T-cell (primary cell): ENCODE measurements around the gene GDPGP1. TPM values are rescaled to one million over a fixed set of nuclear protein-coding genes. Genes with fewer than 3 reads are reported as not detected.
"Not testable (repeated sequence)": the region's sequence is repeated elsewhere in the genome, so short reads cannot be mapped to it uniquely, and the experiment has no call there.

Experiments used
- ATAC-seq, 4 experiments: fragments of 200-7000 bp in 3 of 4; fragments of 150-1000 bp in 1 of 4; cut with Tn5 transposase; replicated peaks in 1 of 4; 1 replicate in 3 of 4; 2 replicates in 1 of 4; pipeline ENCODE4 v1.10.0; 2021; ENCODE audit warnings: moderate library complexity in 3 of 4, mild to moderate bottlenecking in 2 of 4, moderate number of reproducible peaks in 1 of 4
- CTCF ChIA-PET, 2 donors: fragments of 300-600 bp; sonication (Branson Sonifier 250); formaldehyde crosslinking; loops; one replicate each; lab custom pipeline; 2022; ENCODE audit warnings: antibody characterized with exemption in 2 of 2; lab: Charles Lee
- POLR2A ChIA-PET, 2 donors: fragments of 300-600 bp; sonication (Branson Sonifier 250); formaldehyde crosslinking; loops; one replicate each; lab custom pipeline; 2022; ENCODE audit warnings: antibody characterized with exemption in 2 of 2; lab: Charles Lee
- DNase-seq, 35 experiments: peaks; one replicate each; pipeline versions ENCODE4 v3.0.0 to v3.0.0-alpha.2; 2013 to 2023
- H3K27ac ChIP-seq: one replicate; pipeline ENCODE4 v1.5.1; 2013; ENCODE audit warnings: low read length
- H3K27me3 ChIP-seq, 2 experiments: replicated peaks in 1 of 2; 1 replicate in 1 of 2; 2 replicates in 1 of 2; pipeline versions ENCODE4 v1.6.1 to v1.7.0; 2013; ENCODE audit warnings: low read length in 1 of 2, mixed read lengths in 1 of 2; ENCODE audit not compliant: control insufficient read depth in 2 of 2, insufficient read depth in 2 of 2; ENCODE audit errors: extremely low read depth in 1 of 2
- H3K36me3 ChIP-seq, 2 donors: 1 replicate in 1 of 2; 2 replicates in 1 of 2; pipeline versions ENCODE4 v1.6.1 to v1.7.0; 2013; ENCODE audit warnings: low read length in 1 of 2; ENCODE audit not compliant: control insufficient read depth in 2 of 2, insufficient read depth in 1 of 2; ENCODE audit errors: extremely low read depth in 1 of 2
- H3K4me1 ChIP-seq, 2 experiments: 1 replicate in 1 of 2; 2 replicates in 1 of 2; pipeline versions ENCODE4 v1.6.1 to v1.7.0; 2013; ENCODE audit warnings: low read length in 2 of 2, mixed read lengths in 1 of 2; ENCODE audit not compliant: insufficient read depth in 2 of 2, control insufficient read depth in 1 of 2; ENCODE audit errors: extremely low read depth in 1 of 2
- H3K4me3 ChIP-seq, 2 donors: 1 replicate in 1 of 2; 2 replicates in 1 of 2; pipeline versions ENCODE4 v1.5.1 to v1.7.0; 2013; ENCODE audit warnings: mild to moderate bottlenecking in 2 of 2, low read length in 1 of 2, moderate library complexity in 1 of 2; ENCODE audit not compliant: control insufficient read depth in 1 of 2; ENCODE audit errors: extremely low read depth in 1 of 2
- H3K9me3 ChIP-seq: 2 replicates; pipeline ENCODE4 v1.7.0; 2013
- H3K27ac Mint-ChIP-seq, 2 donors: one replicate each; pipeline ENCODE4 v1.8.0; 2020 to 2021; ENCODE audit warnings: mild to moderate bottlenecking in 2 of 2, mixed read lengths in 2 of 2
- H3K27me3 Mint-ChIP-seq, 2 donors: one replicate each; pipeline ENCODE4 v1.8.0; 2021 to 2022; ENCODE audit warnings: mixed read lengths in 2 of 2
- H3K36me3 Mint-ChIP-seq: one replicate; pipeline ENCODE4 v1.8.0; 2021; ENCODE audit warnings: mixed read lengths
- H3K4me1 Mint-ChIP-seq, 3 donors: one replicate each; pipeline ENCODE4 v1.8.0; 2020 to 2022; ENCODE audit warnings: mixed read lengths in 3 of 3, mild to moderate bottlenecking in 1 of 3
- H3K4me3 Mint-ChIP-seq, 3 donors: one replicate each; pipeline ENCODE4 v1.8.0; 2020 to 2022; ENCODE audit warnings: mild to moderate bottlenecking in 3 of 3, mixed read lengths in 3 of 3, moderate library complexity in 3 of 3
- H3K9me3 Mint-ChIP-seq, 3 donors: one replicate each; pipeline ENCODE4 v1.8.0; 2020 to 2022; ENCODE audit warnings: mixed read lengths in 3 of 3
- WGBS: methylation state at CpG from one replicate; pipeline ENCODE4 v1.1.5; 2013; ENCODE audit warnings: missing lambda C conversion rate; ENCODE audit not compliant: insufficient coverage; 5-methylcytosine and 5-hydroxymethylcytosine counted together
- total RNA-seq, 35 experiments: library from RNA in 6 of 35; stranded (reverse) in 6 of 35; fragments of 120-200 nt in 1 of 35; gene quantifications; one replicate each; pipeline versions ENCODE4 v1.2.1 to v1.2.4 and lab custom pipeline; 2013 to 2026

GDPGP1 gene
- 10 to 100 TPM in 3 of 5 donors, 1 to 10 TPM in 2; 7.9 to 14.5 (median 12.1) TPM for total RNA-seq
- 8.7 TPM for total RNA-seq (2013)
- 2.0 to 7.6 (median 4.3) reads per million in 29 experiments for total RNA-seq (lab: John Stamatoyannopoulos, UW)

DNA sequence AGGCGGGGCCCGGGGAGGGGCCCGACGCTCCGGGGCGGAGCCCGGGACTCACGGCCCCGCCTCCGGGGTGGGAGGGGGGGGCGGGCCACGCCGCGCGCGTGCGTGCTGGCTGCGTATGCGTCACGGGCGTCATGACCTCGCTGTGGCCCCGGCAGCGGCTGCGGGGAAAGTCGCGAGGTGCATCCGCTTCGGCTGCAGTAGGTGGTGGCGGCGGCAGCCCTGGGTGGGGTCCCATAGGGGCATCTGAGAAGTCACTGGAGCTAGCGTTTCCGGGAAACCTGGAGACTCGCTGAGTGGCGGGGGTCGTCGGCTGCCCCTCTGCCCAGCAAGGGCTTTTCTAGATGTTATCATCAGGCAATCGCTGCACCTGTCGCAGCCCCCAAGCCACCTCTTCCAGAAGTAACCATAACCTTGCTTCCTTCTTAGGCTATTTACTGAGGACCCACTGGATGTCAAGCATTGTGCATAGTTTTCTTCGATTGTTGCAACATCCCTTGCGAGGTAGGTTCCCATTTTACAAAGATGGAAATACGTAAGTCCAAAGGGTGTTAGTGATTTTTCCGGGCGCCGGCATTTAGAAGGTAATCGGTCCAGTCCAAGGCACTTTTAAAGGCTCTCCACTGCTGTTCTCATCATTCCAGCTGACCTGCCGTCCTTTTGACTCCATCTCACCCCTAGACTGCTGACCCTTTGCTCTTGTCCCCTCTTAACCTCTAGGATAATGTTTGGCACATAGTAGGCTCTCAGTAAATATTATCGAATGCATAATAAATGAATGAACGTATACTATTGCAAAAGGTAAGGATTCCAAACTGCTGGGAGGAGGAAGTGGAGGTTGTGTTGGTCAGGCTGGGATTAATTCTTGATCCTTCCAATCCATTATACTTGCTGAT, at the start of gene GDPGP1:
Gene GDPGP1, plus strand, starts transcription at position 114 of the 893 bp plus-strand sequence. CDS start 6,700 bp downstream, outside the sequence.
- under 1% methylated on average over 38 of the region's 49 CpGs for WGBS
- no peaks in the 10 kb centered on the region for H3K9me3 ChIP-seq
- POLR2A ChIA-PET = interaction anchor here (0.5 to 2.6 kb wide), 16 partner anchors 14 to 668 kb away, joined by 3 to 18 read pairs (median 4); partner anchors contain the start of genes TTLL13 (in 2 of the 2), MAN2A2 (in 1 of the 2), NGRN (in 1 of the 2) and SEMA4B (in 1 of the 2)
- CTCF ChIA-PET = interaction anchor here in 1 of 2 donors (0.6 to 0.7 kb wide), 3 partner anchors 12 to 1059 kb away, joined by 3 read pairs; no protein-coding TSS in a partner anchor
- peak in 3 of 35 experiments; percentile 83 to 97 (median 88) for DNase-seq
- Mint-ChIP-seq H3K27me3 (no peaks in the 10 kb centered on the region), H3K9me3 (no peaks in the 10 kb centered on the region), H3K4me3 (peak within 1 kb of the TSS; percentile 86 to 93 (median 88)), H3K27ac (peak within 1 kb of the TSS; percentile 97 to 98), H3K4me1 (peaks cover 49 to 59% (median 50%) of the 10 kb centered on the region in 3 donors), H3K36me3 (peaks cover 32% of the 10 kb centered on the region)
- peak within 1 kb of the TSS; percentile 82 to 88 for H3K4me3 ChIP-seq
- H3K4me1 ChIP-seq = peaks cover 32 to 52% of the 10 kb centered on the region in 2 experiments
- peak; percentile 1 to 76 (median 74) for ATAC-seq
- peak within 1 kb of the TSS; percentile 92 for H3K27ac ChIP-seq
- H3K36me3 ChIP-seq = peaks cover under 1 to 29% of the 10 kb centered on the region in 2 donors
- H3K27me3 ChIP-seq = no peaks in the 10 kb centered on the region

- Histone ChIP-seq H3K36me3 (no peaks in the 10 kb centered on the region), H3K4me1 (peaks cover 6 to 21% of the 10 kb centered on the region in 2 experiments), H3K27ac (no peak overlapping the region), H3K9me3 (no peaks in the 10 kb centered on the region), H3K4me3 (peak overlapping the region; percentile 48 to 51), H3K27me3 (no peaks in the 10 kb centered on the region)
- DNase-seq = peak in 34 of 35 experiments; percentile 21 to 67 (median 48)
- Mint-ChIP-seq H3K36me3 (no peaks in the 10 kb centered on the region), H3K4me1 (peaks cover 12 to 19% (median 14%) of the 10 kb centered on the region in 3 donors), H3K27ac (peak overlapping the region; percentile 23 to 33), H3K4me3 (peak overlapping the region; percentile 77 to 84 (median 77)), H3K9me3 (no peaks in the 10 kb centered on the region), H3K27me3 (no peaks in the 10 kb centered on the region)
- ATAC-seq = peak; percentile 83 to 89 (median 85)
- ChIA-PET CTCF (no interaction called here), POLR2A (no interaction called here)
- WGBS = under 1% methylated on average over 55 of the region's 67 CpGs
Measured at GRCh38 chr15:90184786-90185704, 49.0 kb upstream of the GDPGP1 start.

DNA sequence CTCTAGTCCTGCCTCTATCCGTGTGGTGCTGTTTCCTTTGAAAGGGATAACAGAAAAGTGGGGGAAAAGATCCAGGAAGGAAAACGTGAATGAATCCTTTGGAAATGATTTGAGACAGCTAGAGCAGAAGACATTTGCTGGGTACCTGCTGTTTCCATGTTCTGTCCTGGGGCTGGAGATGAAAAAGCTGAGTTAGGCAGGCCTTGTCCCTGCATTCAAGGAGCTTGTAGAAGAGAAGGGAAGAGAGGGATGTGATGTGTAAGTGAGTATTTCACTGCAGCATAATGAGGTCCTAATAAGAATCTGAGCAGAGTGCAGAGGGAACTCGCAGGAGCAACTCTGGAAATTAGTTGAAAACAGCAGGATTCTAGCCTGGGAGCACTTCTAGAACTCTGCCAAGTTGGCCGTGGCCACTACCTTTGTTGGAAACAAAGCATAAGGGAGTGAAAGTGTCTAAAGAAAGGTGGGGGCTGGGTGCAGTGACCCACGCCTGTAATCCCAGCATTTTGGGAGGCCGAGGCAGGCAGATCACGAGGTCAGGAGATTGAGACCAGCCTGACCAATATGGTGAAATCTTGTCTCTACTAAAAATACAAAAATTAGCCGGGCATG, 46.6 kb upstream of the GDPGP1 start:
- Histone ChIP-seq H3K9me3 (no peaks in the 10 kb centered on the region), H3K27me3 (no peaks in the 10 kb centered on the region), H3K4me1 (peaks cover 17 to 35% of the 10 kb centered on the region in 2 experiments), H3K4me3 (no peak overlapping the region), H3K27ac (no peak overlapping the region), H3K36me3 (no peaks in the 10 kb centered on the region)
- Mint-ChIP-seq H3K4me1 (peaks cover 24 to 36% (median 24%) of the 10 kb centered on the region in 3 donors), H3K36me3 (no peaks in the 10 kb centered on the region), H3K9me3 (no peaks in the 10 kb centered on the region), H3K27ac (no peak overlapping the region), H3K27me3 (no peaks in the 10 kb centered on the region), H3K4me3 (no peak overlapping the region)
- ChIA-PET CTCF (no interaction called here), POLR2A (interaction anchor here in 1 of 2 donors (0.6 kb wide), 1 partner anchor 61 kb away, joined by 7 read pairs; no protein-coding TSS in a partner anchor)
- no peak for ATAC-seq
- 95% methylated on average over 4 of the region's 8 CpGs for WGBS
- no peak for DNase-seq

- H3K4me3 ChIP-seq, H3K9me3 ChIP-seq, H3K36me3 Mint-ChIP-seq, ATAC-seq, CTCF ChIA-PET, H3K27me3 Mint-ChIP-seq, DNase-seq, POLR2A ChIA-PET, H3K27me3 ChIP-seq, H3K27ac Mint-ChIP-seq, H3K27ac ChIP-seq, H3K36me3 ChIP-seq, H3K4me3 Mint-ChIP-seq, H3K9me3 Mint-ChIP-seq: not testable (repeated sequence)
- WGBS = 96% methylated on average over 4 of the region's 7 CpGs
- peaks cover 29 to 43% (median 31%) of the 10 kb centered on the region in 3 donors for H3K4me1 Mint-ChIP-seq
- peaks cover 22 to 42% of the 10 kb centered on the region in 2 experiments for H3K4me1 ChIP-seq
Measured at GRCh38 chr15:90188065-90188464, 45.9 kb upstream of the GDPGP1 start.

- Histone ChIP-seq H3K9me3 (no peaks in the 10 kb centered on the region), H3K27ac (no peak overlapping the region), H3K27me3 (no peaks in the 10 kb centered on the region), H3K36me3 (no peaks in the 10 kb centered on the region), H3K4me3 (no peak overlapping the region), H3K4me1 (peaks cover 28 to 48% of the 10 kb centered on the region in 2 experiments)
- H3K9me3 Mint-ChIP-seq = no peaks in the 10 kb centered on the region
- H3K4me1 Mint-ChIP-seq = peaks cover 32 to 44% (median 35%) of the 10 kb centered on the region in 3 donors
- peak overlapping the region in 1 of 2 donors; percentile 19 for H3K27ac Mint-ChIP-seq
- H3K36me3 Mint-ChIP-seq = no peaks in the 10 kb centered on the region
- ChIA-PET POLR2A (interaction anchor here in 1 of 2 donors (0.6 kb wide), 1 partner anchor 45 kb away, joined by 3 read pairs; the partner anchor contains the start of gene CIB1), CTCF (interaction anchor here (0.6 to 0.7 kb wide), 2 partner anchors 11 to 45 kb away, joined by 3 to 4 read pairs; no protein-coding TSS in a partner anchor)
- 69% methylated on average over 6 of the region's 8 CpGs for WGBS
- H3K4me3 Mint-ChIP-seq = no peak overlapping the region
- DNase-seq (no peak), ATAC-seq (no peak)
- H3K27me3 Mint-ChIP-seq = no peaks in the 10 kb centered on the region
Measured at GRCh38 chr15:90188914-90189748, 44.9 kb upstream of the GDPGP1 start.
